GM18909 (cell line): ENCODE measurements around the gene MMP27.

Experiments used
- ATAC-seq: cut with Tn5 transposase; IDR thresholded peaks from one replicate; pipeline ENCODE4 v1.9.1; 2021; ENCODE audit warnings: mild to moderate bottlenecking; ENCODE audit not compliant: unreplicated experiment, poor library complexity

The MMP27 gene

DNA sequence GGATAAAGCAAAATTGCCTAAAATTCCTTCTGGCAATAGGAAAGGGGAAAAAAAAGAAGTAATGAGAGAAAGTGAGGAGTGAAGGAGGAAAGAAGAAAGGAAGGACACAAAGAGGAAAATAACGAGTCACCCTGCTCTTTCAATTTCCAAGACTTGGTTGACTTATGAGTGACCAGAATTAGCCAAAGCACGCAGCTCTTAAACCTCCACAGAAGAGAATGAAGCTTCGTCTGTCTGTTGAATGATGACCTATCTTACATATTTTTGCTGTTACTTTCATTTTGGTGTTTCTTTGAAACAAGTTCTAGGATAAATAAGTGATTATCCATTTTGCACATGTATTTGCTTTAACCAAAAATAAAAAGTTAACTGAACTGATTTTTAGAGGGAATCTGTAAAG is 728 bp downstream of the MMP27 start:
- ATAC-seq, result no peak

DNA sequence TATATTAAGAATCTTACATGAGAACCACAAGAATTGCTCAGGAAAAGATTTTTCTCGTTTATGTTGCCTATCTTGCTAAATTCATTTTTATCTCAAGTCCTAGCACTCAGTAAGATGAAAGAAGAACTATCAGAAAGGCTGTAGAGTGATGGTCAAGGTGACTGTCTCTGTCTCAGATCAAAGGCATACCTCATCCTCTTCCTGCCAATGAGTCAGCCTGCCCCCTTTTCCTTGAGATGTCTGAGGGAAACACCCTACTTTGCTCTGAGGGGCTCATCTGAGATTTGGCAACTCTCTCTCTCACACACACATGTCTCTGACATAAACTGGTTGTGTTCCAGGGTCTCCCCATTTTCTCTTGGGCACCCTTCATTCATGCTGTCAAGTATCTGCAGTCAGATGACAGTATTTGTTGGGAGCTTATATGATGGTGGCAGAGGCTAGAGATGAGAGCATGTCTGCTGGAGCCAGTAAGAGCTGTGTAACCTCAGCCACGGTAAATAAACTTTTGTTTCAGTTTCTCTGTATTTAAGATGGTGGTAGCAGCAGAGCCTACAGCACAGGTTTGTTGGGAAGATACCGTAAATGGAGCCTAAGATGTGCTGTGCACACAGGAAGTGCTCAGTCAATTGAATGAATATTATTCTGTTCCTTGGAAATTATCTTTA is 1.6 kb downstream of the MMP27 start:
- no peak for ATAC-seq

DNA sequence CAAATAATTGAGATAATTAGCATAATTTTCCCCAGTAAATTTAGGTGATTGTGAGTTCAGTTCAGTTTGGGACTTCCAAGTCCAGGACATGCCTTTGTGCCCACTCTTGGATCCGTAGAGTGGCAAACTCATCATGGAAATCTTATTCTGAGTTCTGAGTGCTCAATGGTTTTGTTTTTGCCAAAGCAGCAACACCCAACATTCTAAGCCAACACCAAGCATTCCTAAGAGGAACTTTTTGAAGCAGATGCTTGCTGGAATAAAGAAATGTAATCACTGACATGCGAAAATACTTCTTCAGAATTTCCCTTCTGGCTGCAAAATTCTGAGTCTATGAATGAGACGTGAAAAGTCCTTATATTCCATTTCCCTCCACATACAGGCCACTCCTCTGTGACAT is 10.4 kb downstream of the MMP27 start:
- ATAC-seq, result no peak

DNA sequence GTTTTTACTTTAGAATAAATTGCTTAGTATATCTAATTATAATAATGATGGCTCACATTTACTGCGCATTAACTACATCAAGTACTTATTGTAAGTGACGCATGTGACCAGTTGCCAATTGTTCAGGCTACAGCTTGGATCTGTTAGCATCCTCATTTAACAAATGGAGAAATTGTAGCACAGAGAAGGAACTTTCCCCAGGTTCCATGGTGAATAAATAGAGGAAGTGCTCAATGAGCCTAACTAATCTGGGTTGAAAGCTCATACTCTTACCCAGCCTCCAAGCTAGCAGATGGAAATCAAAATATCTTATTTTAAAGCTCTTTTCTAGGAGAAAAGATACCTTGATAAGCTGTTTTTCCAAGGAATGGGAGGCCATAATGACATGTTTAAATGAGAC is 19.8 kb downstream of the MMP27 start:
- no peak for ATAC-seq

DNA sequence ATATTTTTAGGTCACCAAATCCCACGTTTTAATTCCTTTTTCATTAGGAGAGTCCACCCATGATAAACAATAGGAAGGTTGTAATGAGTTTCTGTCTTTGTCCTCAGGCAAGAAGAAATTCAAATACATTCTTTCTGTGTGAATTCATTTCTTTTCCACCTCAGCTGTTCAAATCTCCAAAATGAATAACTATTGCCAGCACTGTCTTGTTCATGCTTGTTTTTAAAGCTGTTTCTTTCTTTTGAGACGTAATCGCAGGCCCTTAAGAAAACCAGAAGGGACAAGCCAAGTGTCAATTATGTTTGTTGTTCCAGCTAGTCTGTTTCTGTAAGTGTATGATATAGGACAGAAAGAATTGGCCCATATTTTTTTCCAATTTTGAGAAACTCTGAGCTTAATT is 20.2 kb downstream of the MMP27 start:
- ATAC-seq, result no peak

DNA sequence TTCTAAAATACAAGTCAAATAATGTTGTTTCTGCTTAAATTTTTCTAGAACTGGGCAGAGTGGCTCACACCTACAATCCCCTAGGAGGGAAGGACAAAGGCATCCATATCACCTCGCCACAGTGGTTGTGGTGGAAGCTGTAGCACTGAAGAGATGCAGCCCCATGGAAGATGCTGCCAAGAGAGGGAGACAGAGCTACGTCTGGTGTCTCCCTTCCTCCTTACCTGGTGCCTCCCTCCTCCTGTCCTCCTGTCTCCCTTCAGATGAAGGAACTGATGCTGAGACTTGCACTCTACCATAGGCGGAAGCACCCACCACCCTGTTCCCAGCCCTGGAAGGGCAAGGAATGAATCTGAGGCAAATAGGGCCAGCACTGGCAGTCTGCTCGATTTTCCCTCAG is 22.3 kb downstream of the MMP27 start:
- ATAC-seq, result no peak

DNA sequence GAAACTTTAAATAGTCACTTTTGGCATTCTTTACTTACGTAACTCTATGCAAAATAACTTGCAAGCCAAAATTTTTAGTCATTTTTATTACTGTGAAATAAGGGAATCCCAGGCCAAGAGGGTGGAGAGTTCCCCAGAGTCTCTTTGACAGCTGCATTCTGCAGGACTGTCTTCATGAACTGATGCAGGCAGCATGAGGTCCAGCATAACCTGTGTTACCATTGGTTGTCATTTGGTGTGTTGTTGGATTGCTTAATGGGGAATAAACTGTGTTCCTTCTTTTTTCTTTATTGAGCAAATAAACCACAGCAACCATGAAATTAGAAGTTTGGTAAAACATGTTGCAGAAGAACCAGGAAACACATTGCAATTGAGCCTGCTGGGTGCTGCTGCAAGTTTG is 24.6 kb downstream of the MMP27 start:
- no peak for ATAC-seq

DNA sequence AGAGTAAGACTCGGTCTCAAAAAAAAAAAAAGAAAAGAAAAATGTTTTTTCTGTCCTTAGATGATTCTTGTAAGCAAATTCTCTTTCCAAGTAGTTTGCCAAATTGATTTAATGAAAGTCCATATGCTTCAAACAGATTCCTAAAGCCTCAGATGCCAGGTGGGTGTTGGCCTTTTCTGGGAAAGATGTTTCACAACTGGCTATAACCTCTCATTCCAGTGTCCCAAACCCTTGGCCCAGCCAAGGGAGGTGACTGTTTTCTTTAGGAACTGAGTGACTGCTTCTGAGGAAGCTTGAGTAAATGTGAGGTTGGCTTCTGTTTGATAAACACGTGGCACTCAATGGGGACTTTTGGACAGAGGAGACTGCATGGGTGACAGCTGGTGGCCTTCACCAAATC is 27.5 kb downstream of the MMP27 start:
- no peak for ATAC-seq

DNA sequence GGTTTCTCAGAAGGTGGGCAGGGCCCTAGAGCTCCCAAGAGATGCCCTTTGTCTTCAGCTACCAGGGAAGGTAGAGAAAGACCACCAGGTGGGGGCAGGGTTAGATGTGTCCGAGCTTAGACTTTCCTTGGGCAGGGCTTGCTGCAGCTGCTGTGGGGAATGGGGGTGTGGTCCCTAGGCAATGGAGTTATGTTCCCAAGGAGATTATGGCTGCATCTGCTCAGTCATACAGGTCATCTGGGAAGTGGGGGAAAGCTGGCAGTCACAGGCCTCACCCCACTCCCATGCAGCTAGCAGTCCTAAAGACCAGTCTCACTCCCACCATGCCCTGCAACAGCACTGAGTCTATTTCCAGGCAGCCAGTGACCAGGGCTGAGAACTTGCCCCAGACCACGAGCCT is 29.5 kb downstream of the MMP27 start:
- ATAC-seq, result no peak

DNA sequence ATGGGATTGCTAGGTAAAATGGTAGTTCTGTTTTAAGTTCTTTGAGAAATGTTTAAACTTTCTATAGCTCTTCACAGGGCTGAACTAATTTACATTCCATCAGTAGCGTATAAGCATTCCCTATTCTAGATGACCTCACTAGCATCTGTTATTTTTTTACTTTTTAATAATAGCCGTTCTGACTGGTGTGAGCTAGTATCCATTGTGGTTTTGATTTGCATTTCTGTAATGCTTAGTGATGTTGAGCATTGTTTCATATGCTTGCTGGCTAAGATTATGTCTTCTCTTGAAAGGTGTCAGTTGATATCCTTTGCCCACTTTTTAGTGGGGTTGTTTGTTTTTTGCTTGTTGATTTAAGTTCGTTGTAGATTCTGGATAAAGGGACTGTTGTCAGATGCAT is 35.9 kb downstream of the MMP27 start:
- ATAC-seq, result peak; percentile 57

DNA sequence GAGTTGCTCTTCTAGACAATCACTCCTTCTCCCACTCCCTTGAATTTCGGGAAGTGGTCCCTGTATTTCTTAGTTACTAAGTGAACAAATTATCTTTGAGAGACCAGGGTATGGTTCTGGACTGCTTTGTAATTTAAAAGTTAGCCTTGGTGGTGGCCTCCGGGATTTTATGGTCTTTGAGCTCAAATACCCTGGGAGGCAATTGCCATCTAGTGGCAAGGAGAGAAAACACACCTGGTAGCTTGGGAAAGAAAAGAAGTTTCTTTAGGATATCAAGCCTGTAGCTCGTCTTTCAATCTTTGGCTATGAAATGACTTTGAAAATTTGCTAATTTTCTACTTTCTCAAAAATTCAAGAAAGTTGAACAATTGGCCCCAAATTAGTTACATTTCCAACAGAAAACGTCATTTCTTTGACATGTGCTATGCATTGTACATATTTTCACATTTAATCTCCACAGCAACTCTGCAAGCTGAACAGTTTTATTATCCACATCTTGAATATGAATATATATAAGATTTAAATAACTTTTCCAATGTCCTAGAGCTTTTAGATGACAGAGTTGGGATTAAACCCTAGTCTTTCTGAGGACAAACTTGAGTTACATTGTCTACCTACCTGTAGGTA is 39.1 kb downstream of the MMP27 start:
- ATAC-seq, result peak; percentile 57

DNA sequence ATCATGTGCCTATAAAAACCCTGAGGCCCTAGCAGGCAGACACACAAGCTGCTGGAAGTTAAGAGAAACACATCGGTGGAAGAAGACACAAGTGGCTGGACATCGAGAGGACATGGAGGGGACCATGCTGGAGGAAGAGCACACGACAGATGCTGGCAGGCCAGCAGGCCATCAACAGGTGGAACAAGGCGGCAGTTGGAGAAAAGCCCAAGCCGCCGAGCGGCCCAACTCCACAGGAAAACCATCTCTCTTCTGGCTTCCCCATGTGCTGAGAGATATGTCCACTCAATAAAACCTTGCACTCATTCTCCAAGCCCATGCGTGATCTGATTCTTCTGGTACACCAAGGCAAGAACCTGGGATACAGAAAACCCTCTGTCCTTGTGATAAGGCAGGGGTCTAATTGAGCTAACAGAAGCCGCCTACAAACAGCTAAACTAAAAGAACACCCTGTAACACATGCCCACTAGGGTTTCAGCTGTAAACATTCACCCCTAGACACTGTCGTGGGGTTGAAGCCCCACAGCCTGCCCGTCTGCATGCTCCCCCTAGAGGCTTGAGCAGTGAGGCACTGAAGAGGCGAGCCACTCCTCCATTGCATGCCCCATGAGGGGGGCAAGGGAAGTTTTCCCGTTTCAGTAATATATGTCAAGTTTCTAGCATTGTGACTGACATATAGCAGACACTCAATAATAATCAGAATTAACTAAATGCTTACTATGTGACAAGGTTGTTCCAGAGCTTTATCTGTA is 41.4 kb downstream of the MMP27 start:
- ATAC-seq, result no peak

DNA sequence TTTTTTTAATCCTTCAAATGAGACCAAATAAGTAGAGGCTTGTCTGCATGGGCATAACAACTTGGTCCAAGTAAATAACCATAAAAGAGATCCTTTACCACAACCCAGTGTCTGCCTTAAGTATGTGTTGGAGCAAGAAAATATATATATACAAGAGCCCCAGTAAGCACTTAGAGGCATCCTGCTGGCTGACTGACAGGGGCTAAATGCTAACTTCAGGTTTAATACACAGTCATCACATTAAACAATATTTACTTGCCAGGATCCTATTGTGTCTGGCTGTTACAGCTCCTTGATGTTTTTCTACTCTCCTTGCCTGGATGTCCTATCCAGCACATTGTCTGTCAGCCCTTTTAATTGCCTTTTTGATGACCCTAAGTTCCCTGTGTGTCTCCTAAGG is 43.0 kb downstream of the MMP27 start:
- ATAC-seq, result no peak

DNA sequence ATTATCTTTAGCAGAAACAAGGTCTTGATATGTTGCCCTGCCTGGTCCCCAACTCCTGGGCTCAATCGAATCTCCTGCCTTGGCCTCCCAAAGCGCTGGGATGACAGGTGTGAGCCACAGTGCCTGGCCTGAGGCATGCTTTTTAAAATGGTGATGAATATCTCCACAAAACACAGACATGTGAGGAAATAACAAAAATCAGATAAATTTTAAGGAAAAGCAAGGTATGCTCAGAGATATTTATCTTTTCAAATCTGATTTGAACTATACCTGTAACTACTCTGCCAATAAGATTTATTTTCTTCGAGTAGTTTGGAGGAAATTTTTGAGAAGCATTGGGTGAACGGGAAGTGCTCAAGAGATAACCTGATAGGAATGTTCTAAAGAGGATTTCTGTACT is 44.5 kb downstream of the MMP27 start:
- ATAC-seq, result no peak

DNA sequence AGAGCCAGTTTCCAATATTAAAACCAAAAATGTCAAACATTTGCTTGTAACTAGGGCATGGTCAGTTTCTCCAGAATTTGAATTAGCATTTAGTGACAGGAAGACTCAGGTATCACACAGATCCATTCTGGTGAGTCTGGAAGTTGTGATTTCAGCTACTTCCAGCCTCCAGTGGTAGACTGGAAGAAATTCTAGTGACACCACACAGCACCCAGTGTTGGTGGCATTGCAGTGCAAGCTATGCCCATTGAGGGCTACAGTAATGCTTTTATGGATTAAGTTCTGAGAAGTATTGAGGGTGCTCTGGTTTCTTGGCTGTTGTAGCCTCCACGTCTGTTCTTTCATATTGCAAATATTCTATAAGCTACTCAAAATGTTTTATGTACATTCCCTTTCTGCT is 49.0 kb downstream of the MMP27 start:
- ATAC-seq, result no peak

DNA sequence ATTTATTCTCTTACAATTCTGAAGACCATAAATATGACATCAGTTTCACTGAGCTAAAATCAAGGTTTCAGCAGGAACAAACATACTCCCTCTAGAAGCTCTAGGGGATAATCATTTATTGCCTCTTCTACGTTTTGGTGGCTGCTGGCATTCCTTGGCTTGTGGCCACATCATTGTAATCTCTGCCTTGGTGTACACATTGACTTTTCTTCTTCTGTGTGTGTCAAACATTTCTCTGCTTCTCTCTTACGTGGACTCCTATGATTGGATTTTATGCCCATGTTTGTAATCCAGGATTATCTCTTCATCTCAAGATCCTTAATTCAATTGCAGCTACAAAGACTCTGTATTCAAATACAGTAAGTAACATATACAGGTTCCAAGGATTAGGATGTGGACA is 50.0 kb downstream of the MMP27 start:
- ATAC-seq, result no peak

DNA sequence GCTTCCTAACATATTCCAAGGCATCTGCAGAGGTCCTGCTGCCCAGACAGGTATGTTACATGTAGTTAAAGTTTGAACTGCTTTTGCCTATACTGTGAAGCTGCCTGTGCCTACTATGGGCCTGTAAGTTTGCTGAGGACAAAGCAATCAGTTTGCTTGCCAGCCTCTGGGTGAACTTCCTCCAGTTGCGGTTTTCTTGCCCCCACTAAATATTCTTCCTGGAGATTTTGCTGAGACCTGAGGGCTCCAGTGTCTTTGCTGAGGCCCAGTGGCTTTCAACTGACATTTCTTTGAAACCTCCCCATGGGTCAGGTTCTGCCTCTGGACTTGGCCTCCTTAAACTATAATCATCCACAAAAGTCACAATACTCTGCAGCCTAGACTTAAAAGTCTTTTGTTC is 50.8 kb downstream of the MMP27 start:
- no peak for ATAC-seq

DNA sequence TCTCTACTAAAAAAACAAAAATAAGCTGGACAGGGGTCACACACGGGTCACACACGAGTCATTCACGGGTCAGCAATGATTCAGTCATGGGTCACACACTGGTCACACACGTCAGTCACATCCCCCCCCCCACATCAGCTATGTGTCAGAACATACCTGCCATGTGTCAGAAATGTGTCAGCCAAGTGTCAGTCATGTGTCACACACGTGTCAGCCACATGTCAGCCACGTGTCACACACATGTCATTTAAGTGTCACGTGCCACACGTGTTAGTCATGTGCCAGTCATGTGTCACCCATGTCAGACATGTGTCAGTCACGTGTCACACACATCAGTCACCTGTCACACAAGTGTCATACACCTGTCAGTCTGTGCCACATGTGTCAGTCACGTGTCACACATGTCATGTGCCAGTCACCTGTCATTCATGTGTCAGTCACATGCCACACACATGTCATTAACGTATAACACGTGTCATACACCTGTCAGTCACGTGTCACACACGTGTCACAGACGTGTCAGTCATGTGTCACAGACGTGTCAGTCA is 51.8 kb downstream of the MMP27 start:
- ATAC-seq, result no peak

DNA sequence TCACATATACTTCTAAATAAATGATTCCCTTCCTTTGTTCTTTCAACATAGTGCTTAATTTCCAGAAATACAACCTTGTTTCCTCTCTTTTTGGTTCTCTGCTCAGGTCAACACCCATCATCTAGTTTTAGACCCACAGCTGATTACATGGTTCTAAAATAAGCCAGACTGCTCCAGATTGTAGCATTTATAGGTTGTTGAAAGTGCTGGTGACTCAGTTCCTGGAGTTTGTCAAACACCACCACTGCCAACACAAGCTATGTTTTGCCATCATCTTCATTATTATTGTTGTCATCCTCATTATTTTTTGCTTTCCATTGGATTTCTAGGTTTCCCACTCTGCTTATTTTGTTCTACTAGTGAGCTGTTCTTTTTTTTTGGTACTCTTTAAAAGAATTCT is 58.1 kb downstream of the MMP27 start:
- no peak for ATAC-seq

DNA sequence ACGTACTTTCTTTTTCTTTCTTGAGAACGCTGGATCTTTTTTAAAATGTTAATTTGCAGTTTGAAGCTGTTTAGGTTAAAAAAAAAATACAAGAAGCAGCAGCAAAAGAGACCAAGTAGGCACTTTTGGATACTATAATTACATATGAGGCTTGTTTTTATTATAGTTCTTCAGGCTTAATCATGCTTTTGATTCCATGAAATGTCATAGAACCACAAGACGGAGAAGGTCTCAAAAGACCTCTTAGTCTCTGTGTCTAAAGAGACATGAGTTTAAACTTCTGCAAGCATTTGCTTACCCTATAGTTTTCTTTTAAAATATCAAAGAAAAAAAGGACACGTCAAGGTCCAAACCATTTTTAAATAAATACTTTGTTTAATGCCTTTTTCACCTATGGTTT is 61.6 kb downstream of the MMP27 start:
- no peak for ATAC-seq
